ENCODE measurements around the gene RBM12.
A peak's percentile ranks its signal among the peaks of the same experiment; 100 is the strongest.
"Not testable (repeated sequence)": the region's sequence is repeated elsewhere in the genome, so short reads cannot be mapped to it uniquely, and the experiment has no call there.

Gene RBM12

DNA sequence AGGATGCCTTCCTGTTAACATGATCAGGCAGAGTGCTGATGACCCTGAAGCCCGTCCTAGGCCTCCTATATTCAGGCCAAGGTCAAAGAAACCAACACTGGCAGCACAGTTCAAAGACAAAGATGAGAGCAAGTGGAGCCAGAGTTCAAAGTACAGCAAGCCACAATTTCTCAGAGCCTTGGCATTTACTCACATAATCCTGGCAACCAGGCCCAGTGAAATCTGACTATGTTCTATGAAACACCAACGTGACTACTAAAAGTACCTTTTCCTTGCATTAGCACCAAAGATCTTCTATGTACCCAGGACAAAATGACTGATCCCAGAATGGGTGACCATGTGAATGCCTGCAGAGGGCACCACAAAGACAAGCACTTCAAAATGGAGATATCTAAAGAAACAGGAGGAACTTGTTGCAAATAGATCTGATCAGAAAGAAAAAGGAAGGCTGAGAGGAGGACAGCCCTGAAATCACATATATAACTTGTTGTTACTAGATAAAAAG, 30.6 kb upstream of the RBM12 start:
- no peak for DNase-seq (ENCODE audit: low read depth)
- TF ChIP-seq CTCF (IDR thresholded peaks at IDR 0.05; ENCODE audit: control insufficient read depth, insufficient read depth, low read depth, low read length, missing control alignments) = no peak
- H3K4me3 ChIP-seq (ENCODE audit: control insufficient read depth, low read depth, low read length) = no peak overlapping the region

- no peak for DNase-seq (ENCODE audit: low read depth)
- no peak for TF ChIP-seq CTCF (IDR thresholded peaks at IDR 0.05; ENCODE audit: control insufficient read depth, insufficient read depth, low read depth, low read length, missing control alignments)
- H3K4me3 ChIP-seq (ENCODE audit: control insufficient read depth, low read depth, low read length) = no peak overlapping the region
These were observed 25.6 kb upstream of the RBM12 start for GRCh38 chr20:35690265-35690664.

GRCh38 chr20:35686872-35687271, 22.2 kb upstream of the RBM12 start:
- H3K4me3 ChIP-seq (ENCODE audit: control insufficient read depth, low read depth, low read length); DNase-seq (ENCODE audit: low read depth): not testable (repeated sequence)
- peak; percentile 28 for TF ChIP-seq CTCF (IDR thresholded peaks at IDR 0.05; ENCODE audit: control insufficient read depth, insufficient read depth, low read depth, low read length, missing control alignments)

- DNase-seq (ENCODE audit: low read depth); H3K4me3 ChIP-seq (ENCODE audit: control insufficient read depth, low read depth, low read length): not testable (repeated sequence)
These were observed 20.7 kb upstream of the RBM12 start for GRCh38 chr20:35685368-35685767.

DNA sequence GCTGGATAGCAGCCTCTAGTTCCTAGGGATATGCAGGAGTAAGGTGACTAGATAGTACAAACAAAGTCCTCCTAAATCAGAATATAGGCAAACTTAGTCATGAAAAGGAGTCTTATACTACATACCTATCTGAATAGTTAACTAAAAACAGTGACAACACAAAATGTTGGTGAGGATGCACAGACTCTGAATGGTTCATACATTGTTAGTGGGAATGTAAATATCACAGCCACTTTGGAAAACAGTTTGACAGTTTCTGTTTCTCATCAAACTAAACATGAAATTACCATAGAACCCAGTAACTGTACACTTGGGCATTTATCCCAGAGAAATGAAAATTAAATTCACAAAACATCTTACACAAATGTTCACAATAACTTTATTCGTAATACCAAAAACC, 17.3 kb upstream of the RBM12 start:
- no peak for DNase-seq (ENCODE audit: low read depth)
- no peak overlapping the region for H3K4me3 ChIP-seq (ENCODE audit: control insufficient read depth, low read depth, low read length)
- TF ChIP-seq CTCF (IDR thresholded peaks at IDR 0.05; ENCODE audit: control insufficient read depth, insufficient read depth, low read depth, low read length, missing control alignments) = no peak

DNA sequence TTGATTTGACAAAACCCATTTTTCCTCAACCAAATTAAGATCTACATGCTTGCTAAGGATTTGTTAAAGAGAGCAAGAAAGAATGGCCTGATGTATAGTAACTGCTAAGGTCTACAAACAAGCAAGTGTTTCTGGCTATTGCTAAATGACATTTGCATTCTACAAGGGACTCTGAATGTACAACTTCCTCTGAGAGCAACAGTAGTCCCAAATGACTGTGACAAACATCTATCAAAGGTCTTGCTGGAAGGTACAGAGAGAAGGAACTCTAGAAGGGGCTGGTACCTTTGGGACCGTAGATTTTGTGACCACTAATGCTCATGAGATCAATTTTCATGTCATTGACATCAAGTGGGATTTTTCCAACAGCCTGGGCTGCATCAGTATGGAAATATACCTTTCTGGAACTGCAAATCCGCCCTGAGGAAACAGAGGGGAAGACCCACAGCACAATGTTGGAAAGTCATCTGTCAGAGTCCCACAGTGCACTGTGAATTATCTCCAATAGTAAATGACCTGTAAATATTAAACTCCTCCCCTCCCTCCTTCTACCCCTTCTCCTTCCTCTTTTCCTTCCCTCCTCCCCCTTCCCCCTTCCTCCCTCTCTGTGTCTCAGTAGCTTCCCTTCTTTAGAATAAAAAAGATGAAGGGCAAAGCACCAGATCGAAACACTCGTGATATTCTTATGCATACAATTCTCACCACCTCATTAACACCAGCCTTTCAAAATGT, 15.9 kb upstream of the RBM12 start:
- no peak for DNase-seq (ENCODE audit: low read depth)
- TF ChIP-seq CTCF (IDR thresholded peaks at IDR 0.05; ENCODE audit: control insufficient read depth, insufficient read depth, low read depth, low read length, missing control alignments) = no peak
- no peak overlapping the region for H3K4me3 ChIP-seq (ENCODE audit: control insufficient read depth, low read depth, low read length)

DNA sequence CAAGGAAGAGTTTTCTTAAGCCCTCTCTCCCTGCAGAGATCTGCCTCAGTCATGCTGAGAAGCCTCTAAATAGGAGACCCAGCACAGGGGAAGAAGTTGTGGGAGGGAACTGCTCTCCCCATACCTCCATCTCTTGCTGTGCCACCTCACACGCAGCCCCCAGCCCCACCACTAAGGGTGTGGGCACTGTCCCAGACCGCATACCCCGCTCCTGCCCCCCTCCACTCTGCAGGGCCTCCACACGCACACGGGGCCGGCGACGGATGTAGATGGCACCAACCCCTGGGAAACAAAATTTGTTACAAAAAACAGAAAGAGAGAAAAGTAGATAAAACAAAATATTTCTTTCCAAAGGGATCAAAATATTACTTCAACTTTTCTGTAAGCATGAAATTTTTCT, 10.2 kb upstream of the RBM12 start:
- DNase-seq (ENCODE audit: low read depth) = no peak
- H3K4me3 ChIP-seq (ENCODE audit: control insufficient read depth, low read depth, low read length) = no peak overlapping the region
- TF ChIP-seq CTCF (IDR thresholded peaks at IDR 0.05; ENCODE audit: control insufficient read depth, insufficient read depth, low read depth, low read length, missing control alignments) = no peak

Measured in AG09309 (cell line).